ENCODE measurements around the gene NPDC1.

NPDC1 gene

GRCh38 chr9:137046088-137046787 lies at the start of gene NPDC1:
NPDC1 (minus strand) TSS chr9:137046177; CDS start chr9:137045989, 188 bp downstream.
- DNase-seq (ENCODE audit: extremely low read depth in 1 of 2, low read depth in 1 of 2): peak in 1 of 2 donors; percentile 71

- no peak for DNase-seq (ENCODE audit: extremely low read depth in 1 of 2, low read depth in 1 of 2)
Observed at GRCh38 chr9:137089232-137089947, 43.4 kb upstream of the NPDC1 start.

GRCh38 chr9:137088121-137088520 lies 42.1 kb upstream of the NPDC1 start:
- no peak for DNase-seq (ENCODE audit: extremely low read depth in 1 of 2, low read depth in 1 of 2)

GRCh38 chr9:137087409-137087925 lies 41.5 kb upstream of the NPDC1 start:
- no peak for DNase-seq (ENCODE audit: extremely low read depth in 1 of 2, low read depth in 1 of 2)

GRCh38 chr9:137086531-137087408 lies 40.8 kb upstream of the NPDC1 start, which contains the start of gene MAN1B1:
MAN1B1 (plus strand) TSS chr9:137086985; CDS start chr9:137087000, 15 bp downstream.
- DNase-seq (ENCODE audit: extremely low read depth in 1 of 2, low read depth in 1 of 2): peak; percentile 99

GRCh38 chr9:137085920-137086530 lies 40.0 kb upstream of the NPDC1 start:
- no peak for DNase-seq (ENCODE audit: extremely low read depth in 1 of 2, low read depth in 1 of 2)

- no peak for DNase-seq (ENCODE audit: extremely low read depth in 1 of 2, low read depth in 1 of 2)
Observed at GRCh38 chr9:137084526-137084925, 38.5 kb upstream of the NPDC1 start.

GRCh38 chr9:137083394-137084004 lies 37.5 kb upstream of the NPDC1 start:
- no peak for DNase-seq (ENCODE audit: extremely low read depth in 1 of 2, low read depth in 1 of 2)

GRCh38 chr9:137082925-137083290 lies 36.9 kb upstream of the NPDC1 start:
- no peak for DNase-seq (ENCODE audit: extremely low read depth in 1 of 2, low read depth in 1 of 2)

GRCh38 chr9:137082222-137082924 lies 36.4 kb upstream of the NPDC1 start:
- DNase-seq (ENCODE audit: extremely low read depth in 1 of 2, low read depth in 1 of 2): no peak

- DNase-seq (ENCODE audit: extremely low read depth in 1 of 2, low read depth in 1 of 2): no peak
Observed at GRCh38 chr9:137080260-137081122, 34.5 kb upstream of the NPDC1 start.

GRCh38 chr9:137079401-137079787 lies 33.4 kb upstream of the NPDC1 start:
- no peak for DNase-seq (ENCODE audit: extremely low read depth in 1 of 2, low read depth in 1 of 2)

GRCh38 chr9:137078701-137079400 lies 32.9 kb upstream of the NPDC1 start:
- no peak for DNase-seq (ENCODE audit: extremely low read depth in 1 of 2, low read depth in 1 of 2)

- DNase-seq (ENCODE audit: extremely low read depth in 1 of 2, low read depth in 1 of 2): peak in 1 of 2 donors; percentile 18
Observed at GRCh38 chr9:137077758-137078693, 32.0 kb upstream of the NPDC1 start.

- DNase-seq (ENCODE audit: extremely low read depth in 1 of 2, low read depth in 1 of 2): peak in 1 of 2 donors; percentile 29
Observed at GRCh38 chr9:137077010-137077747, 31.2 kb upstream of the NPDC1 start, which contains the start of gene UAP1L1. UAP1L1 (plus strand) TSS chr9:137077517; CDS start chr9:137077533, 16 bp downstream.

GRCh38 chr9:137076636-137077009 lies 30.6 kb upstream of the NPDC1 start:
- DNase-seq (ENCODE audit: extremely low read depth in 1 of 2, low read depth in 1 of 2): no peak

Data from activated CD8-positive, alpha-beta memory T cell treated with anti-CD3 and anti-CD28 coated beads for 1 hour (primary cell).